Omental fat pad (tissue), 4 donors: Measurements from ENCODE around the gene KCTD17. TPM values are rescaled to one million over a fixed set of nuclear protein-coding genes. Genes with fewer than 3 reads are reported as not detected.

Source experiments
- ATAC-seq: fragments of 150-250 bp; one replicate; pipeline ENCODE4 v1.9.1; 2016; ENCODE audit warnings: mild to moderate bottlenecking, moderate library complexity; ENCODE audit not compliant: low FRiP score
- DNase-seq: peaks from one replicate; pipeline ENCODE4 v3.0.0-alpha.2; 2019; ENCODE audit warnings: low spot score
- CTCF ChIP-seq, 3 donors: fragments of 450-650 bp; IDR thresholded peaks; one replicate each; pipeline ENCODE4 v1.5.1; 2016 to 2017; ENCODE audit warnings: antibody characterized with exemption in 3 of 3, mild to moderate bottlenecking in 3 of 3, moderate library complexity in 2 of 3
- small RNA-seq: library from RNA; depleted of rRNA; stranded (forward); fragments of <200 nt; gene quantifications from one replicate; pipeline ENCODE3, GENCODE V24; 2016
- total RNA-seq, 4 donors: library from RNA; depleted of rRNA; stranded (reverse); fragments of >200 nt; gene quantifications; one replicate each; pipeline ENCODE4 v1.1.0, GENCODE V29; 2016

KCTD17 gene
- total RNA-seq, 4 donors from 2014 or later: 6.2 to 17.3 (median 8.3) TPM

- no peak for ATAC-seq
- DNase-seq: no peak
- TF ChIP-seq CTCF (IDR thresholded peaks at IDR 0.05): no peak
These were observed 53.6 kb downstream of the KCTD17 start for GRCh38 chr22:37105154-37105553.

- no peak for TF ChIP-seq CTCF (IDR thresholded peaks at IDR 0.05)
- ATAC-seq: no peak
These were observed 54.4 kb downstream of the KCTD17 start for GRCh38 chr22:37105990-37106389.

GRCh38 chr22:37107816-37108621, 56.5 kb downstream of the KCTD17 start:
- DNase-seq: no peak
- TF ChIP-seq CTCF (IDR thresholded peaks at IDR 0.05): no peak
- ATAC-seq: no peak

More at GRCh38 chr22:37105990-37106389, 54.4 kb downstream of the KCTD17 start:
- DNase-seq: no peak

GRCh38 chr22:37109242-37109917, 57.8 kb downstream of the KCTD17 start, which contains the start of gene TMPRSS6:
TMPRSS6 (minus strand) TSS chr22:37109713; CDS start chr22:37103417, 6,296 bp downstream.
- DNase-seq (no peak), ATAC-seq (no peak)
- no peak for TF ChIP-seq CTCF (IDR thresholded peaks at IDR 0.05)

- DNase-seq (no peak), ATAC-seq (no peak)
- TF ChIP-seq CTCF (IDR thresholded peaks at IDR 0.05): no peak
These were observed 59.7 kb downstream of the KCTD17 start for GRCh38 chr22:37111156-37111717.

GRCh38 chr22:37112084-37112728, 60.7 kb downstream of the KCTD17 start:
- ATAC-seq: no peak
- no peak for DNase-seq
- no peak for TF ChIP-seq CTCF (IDR thresholded peaks at IDR 0.05)

Small RNA genes within 50 kb of the gene (small RNA-seq; reads per million reads assigned to genes)
- gene RF00019: not detected

Other genes starting within 250 kb of the KCTD17 start
- not detected for gene PVALB, start 234.7 kb upstream of the KCTD17 start, total RNA-seq
- 10 to 100 TPM; 31.6 to 78.8 (median 41.6) TPM for gene NCF4, start 190.7 kb upstream of the KCTD17 start, total RNA-seq
- 10 to 100 TPM in 2 of 4 donors, 1 to 10 TPM in 2; 5.7 to 28.4 (median 17.0) TPM for gene CSF2RB, start 138.1 kb upstream of the KCTD17 start, total RNA-seq
- 100 to 1,000 TPM in 1 of 4 donors, 10 to 100 TPM in 3; 45.4 to 141 (median 78.0) TPM for gene TST, start 32.3 kb upstream of the KCTD17 start, total RNA-seq
- gene MPST, start 32.0 kb upstream of the KCTD17 start, total RNA-seq: 100 to 1,000 TPM in 3 of 4 donors, 10 to 100 TPM in 1; 73.9 to 193 (median 145) TPM
- not detected for gene TMPRSS6, start 58.0 kb downstream of the KCTD17 start, total RNA-seq
- 1 to 10 TPM in 3 of 4 donors, under 1 TPM in 1; 0.95 to 4.4 (median 1.5) TPM for gene IL2RB, start 98.2 kb downstream of the KCTD17 start, total RNA-seq
- gene C1QTNF6, start 136.5 kb downstream of the KCTD17 start, total RNA-seq: 1 to 10 TPM; 1.0 to 2.8 (median 1.4) TPM
- under 1 TPM in 2 of 4 donors, not detected in 2; 0.12 to 0.28 TPM for gene SSTR3, start 160.7 kb downstream of the KCTD17 start, total RNA-seq
- 10 to 100 TPM; 11.0 to 51.6 (median 20.0) TPM for gene RAC2, start 192.5 kb downstream of the KCTD17 start, total RNA-seq
- 10 to 100 TPM; 17.4 to 83.5 (median 34.4) TPM for gene CYTH4, start 230.8 kb downstream of the KCTD17 start, total RNA-seq